HCT116 (cell line): ENCODE data around the gene MBP. TPM values are rescaled to one million over a fixed set of nuclear protein-coding genes. Genes with fewer than 3 reads are reported as not detected.

Experiments
- ATAC-seq: fragments of 200-7000 bp; cut with Tn5 transposase; 2 replicates; pipeline ENCODE4 v1.9.1; 2020; ENCODE audit warnings: mild to moderate bottlenecking, moderate library complexity
- BruUV-seq: library from RNA; stranded (reverse); fragments of 400-500 nt; replicated peaks from 2 replicates; lab custom pipeline; 2021; lab: Mats Ljungman, UMichigan
- CTCF ChIA-PET: fragments of 300-600 bp; sonication (Branson Sonifier 250); formaldehyde crosslinking; loops from one replicate; lab custom pipeline; 2021; ENCODE audit warnings: antibody characterized with exemption; lab: Charles Lee
- POLR2A ChIA-PET: fragments of 300-600, 350-600 bp; sonication (Branson Sonifier 250); formaldehyde crosslinking; loops from one replicate; lab custom pipeline; 2021; ENCODE audit warnings: antibody characterized with exemption; lab: Charles Lee
- RAD21 ChIA-PET, 2 experiments: fragments of 300-600 bp; sonication (Branson Sonifier 250); formaldehyde crosslinking; loops; one replicate each; lab custom pipeline; 2023; ENCODE audit warnings: low total read pairs in 2 of 2; ENCODE audit not compliant: uncharacterized antibody in 2 of 2, unreplicated experiment in 2 of 2, low non-redundant PET in 1 of 2; lab: Charles Lee
- DNase-seq: peaks from one replicate; pipeline ENCODE4 v3.0.0-alpha.2; 2010; ENCODE audit warnings: low read depth, low spot score
- H2AFZ ChIP-seq: fragments of 200-600 bp; shearing (Covaris generic), sonication (generic); 2 replicates; pipeline ENCODE4 v1.6.1; 2017; ENCODE audit warnings: low read depth, mixed run types, mixed read lengths, antibody characterized with exemption, low read length; ENCODE audit not compliant: poor library complexity, severe bottlenecking
- H3K27ac ChIP-seq: 2 replicates; pipeline ENCODE4 v1.5.1; 2012; ENCODE audit warnings: low read depth, low read length
- H3K27me3 ChIP-seq: fragments of 200-600 bp; sonication (generic); 2 replicates; pipeline ENCODE4 v1.6.1; 2016; ENCODE audit warnings: mixed run types, low read length, mixed read lengths; ENCODE audit not compliant: insufficient read depth
- H3K36me3 ChIP-seq, 2 experiments: fragments of 200-500 bp in 1 of 2; fragments of 200-600 bp in 1 of 2; sonication (Bioruptor generic) in 1 of 2; sonication (generic) in 1 of 2; 2 replicates each; pipeline versions ENCODE4 v1.5.1 to v1.6.1; 2014 to 2016; ENCODE audit warnings: low read length in 2 of 2, inconsistent platforms in 1 of 2, mixed read lengths in 1 of 2, mixed run types in 1 of 2; ENCODE audit not compliant: insufficient read depth in 2 of 2, control insufficient read depth in 1 of 2
- H3K4me1 ChIP-seq, 2 experiments: fragments of 200-600 bp in 1 of 2; sonication (generic) in 1 of 2; 2 replicates each; pipeline versions ENCODE4 v1.5.1 to v1.6.1; 2012 to 2017; ENCODE audit warnings: low read length in 2 of 2, inconsistent platforms in 1 of 2, mild to moderate bottlenecking in 1 of 2, mixed read lengths in 1 of 2, mixed run types in 1 of 2, moderate library complexity in 1 of 2; ENCODE audit not compliant: insufficient read depth in 2 of 2, control insufficient read depth in 1 of 2
- H3K4me2 ChIP-seq: fragments of 200-600 bp; sonication (generic); 2 replicates; pipeline ENCODE4 v1.6.1; 2017; ENCODE audit warnings: mixed run types, low read length, mixed read lengths
- H3K4me3 ChIP-seq, 2 experiments: fragments of 200-600 bp in 1 of 2; sonication (generic) in 1 of 2; replicated peaks in 1 of 2; 2 replicates each; pipeline ENCODE4 v1.5.1; 2011 to 2016; ENCODE audit warnings: low read length in 2 of 2, control low read depth in 1 of 2, low read depth in 1 of 2, mild to moderate bottlenecking in 1 of 2, mixed read lengths in 1 of 2, mixed run types in 1 of 2
- H3K79me2 ChIP-seq: fragments of 200-600 bp; sonication (generic); 2 replicates; pipeline ENCODE4 v1.6.1; 2017; ENCODE audit warnings: mild to moderate bottlenecking, mixed run types, low read length, moderate library complexity, mixed read lengths; ENCODE audit not compliant: insufficient read depth
- H3K9ac ChIP-seq: fragments of 200-600 bp; sonication (generic); 2 replicates; pipeline ENCODE4 v1.6.1; 2016; ENCODE audit warnings: low read length, mixed read lengths
- H3K9me2 ChIP-seq: fragments of 200-600 bp; sonication (generic), shearing (Covaris generic); 2 replicates; pipeline ENCODE4 v1.6.1; 2017; ENCODE audit warnings: mixed run types, mild to moderate bottlenecking, moderate library complexity; ENCODE audit not compliant: insufficient read depth
- H3K9me3 ChIP-seq, 2 experiments: fragments of 200-500 bp in 1 of 2; fragments of 200-600 bp in 1 of 2; sonication (Bioruptor generic) in 1 of 2; sonication (generic) in 1 of 2; 2 replicates each; pipeline ENCODE4 v1.6.1; 2014 to 2017; ENCODE audit warnings: low read length in 2 of 2, mixed read lengths in 2 of 2, inconsistent platforms in 1 of 2, low read depth in 1 of 2, mild to moderate bottlenecking in 1 of 2, mixed run types in 1 of 2, moderate library complexity in 1 of 2; ENCODE audit not compliant: control insufficient read depth in 1 of 2, insufficient read depth in 1 of 2
- H4K20me1 ChIP-seq: fragments of 200-600 bp; sonication (generic), shearing (Covaris generic); 2 replicates; pipeline ENCODE4 v1.6.1; 2017; ENCODE audit warnings: mixed run types, mild to moderate bottlenecking, moderate library complexity; ENCODE audit not compliant: insufficient read depth
- CBX3 ChIP-seq: IDR thresholded peaks from 2 replicates; pipeline ENCODE4 v1.6.1; 2012; ENCODE audit warnings: low read depth
- CTCF ChIP-seq, 3 experiments: fragments of 200-600 bp in 1 of 3; sonication (generic) in 1 of 3; IDR thresholded peaks in 2 of 3; conservative IDR thresholded peaks in 1 of 3; 2 replicates each; pipeline ENCODE4 v1.5.1; 2012 to 2017; ENCODE audit warnings: low read depth in 2 of 3, low read length in 2 of 3, antibody characterized with exemption in 1 of 3, borderline replicate concordance in 1 of 3, control low read depth in 1 of 3, mild to moderate bottlenecking in 1 of 3, mixed read lengths in 1 of 3, mixed run types in 1 of 3, moderate library complexity in 1 of 3; ENCODE audit not compliant: insufficient read depth in 1 of 3
- EGR1 ChIP-seq: IDR thresholded peaks from 2 replicates; pipeline ENCODE4 v1.6.1; 2012; ENCODE audit warnings: low read depth
- EZH2 ChIP-seq: fragments of 200-600 bp; sonication (generic); IDR thresholded peaks from 2 replicates; pipeline ENCODE4 v1.6.1; 2017; ENCODE audit warnings: antibody characterized with exemption, mixed run types
- EZH2phosphoT487 ChIP-seq: fragments of 200-600 bp; IDR thresholded peaks from 2 replicates; pipeline ENCODE4 v1.6.1; 2018; ENCODE audit warnings: antibody characterized with exemption, borderline replicate concordance
- JUND ChIP-seq: IDR thresholded peaks from 2 replicates; pipeline ENCODE4 v1.6.1; 2012
- MAX ChIP-seq: IDR thresholded peaks from 2 replicates; pipeline ENCODE4 v1.6.1; 2012
- POLR2A ChIP-seq: IDR thresholded peaks from 2 replicates; pipeline ENCODE4 v1.7.0; 2011; ENCODE audit warnings: borderline replicate concordance; ENCODE audit not compliant: insufficient read depth, insufficient read length; ENCODE audit errors: extremely low read depth
- POLR2AphosphoS5 ChIP-seq: IDR thresholded peaks from 2 replicates; pipeline ENCODE4 v1.6.1; 2011; ENCODE audit warnings: mild to moderate bottlenecking, low read depth, low read length, moderate library complexity
- RAD21 ChIP-seq: IDR thresholded peaks from 2 replicates; pipeline ENCODE4 v1.6.1; 2012; ENCODE audit warnings: low read depth, mild to moderate bottlenecking
- REST ChIP-seq: IDR thresholded peaks from 2 replicates; pipeline ENCODE4 v1.6.1; 2012; ENCODE audit warnings: low read depth
- SIN3A ChIP-seq: IDR thresholded peaks from 2 replicates; pipeline ENCODE4 v1.6.1; 2012; ENCODE audit warnings: low read depth
- SP1 ChIP-seq: IDR thresholded peaks from 2 replicates; pipeline ENCODE4 v1.6.1; 2012; ENCODE audit warnings: low read depth
- SRF ChIP-seq: IDR thresholded peaks from 2 replicates; pipeline ENCODE4 v1.6.1; 2012; ENCODE audit warnings: low read depth
- TCF7L2 ChIP-seq: IDR thresholded peaks from 2 replicates; pipeline ENCODE4 v1.7.0; 2011; ENCODE audit warnings: borderline replicate concordance, inconsistent platforms; ENCODE audit not compliant: insufficient read depth, insufficient read length; ENCODE audit errors: extremely low read depth
- YY1 ChIP-seq: IDR thresholded peaks from 2 replicates; pipeline ENCODE4 v1.6.1; 2011; ENCODE audit warnings: low read length, low read depth, moderate library complexity, mild to moderate bottlenecking; ENCODE audit not compliant: insufficient replicate concordance; ENCODE audit errors: extremely low read depth
- ZBTB33 ChIP-seq: IDR thresholded peaks from 2 replicates; pipeline ENCODE4 v1.6.1; 2011; ENCODE audit warnings: mild to moderate bottlenecking, low read length, moderate library complexity; ENCODE audit not compliant: insufficient replicate concordance; ENCODE audit errors: extremely low read depth
- ZFX ChIP-seq: fragments of 450-650 bp; IDR thresholded peaks from 2 replicates; pipeline ENCODE4 v1.6.1; 2017
- ZNF274 ChIP-seq: fragments of 200-500 bp; sonication (Bioruptor generic); IDR thresholded peaks from 2 replicates; pipeline ENCODE4 v1.6.1; 2014; ENCODE audit warnings: mild to moderate bottlenecking, low read depth, low read length, inconsistent platforms
- intact Hi-C: fragments of 100-400 bp; cut with micrococcal nuclease; formaldehyde crosslinking; loops from 2 replicates; pipeline ENCODE4 v1.10.0; 2022
- total RNA-seq: library from RNA; stranded (reverse); gene quantifications from one replicate; pipeline ENCODE4 v1.2.1, GENCODE V29; 2021; ENCODE audit not compliant: unreplicated experiment

The MBP gene
- total RNA-seq, 1 experiment from 2014 or later = 34.9 TPM

GRCh38 chr18:77054606-77055428 is 77.8 kb downstream of the MBP start:
- Histone ChIP-seq H3K36me3 (no peaks in the 10 kb centered on the region), H3K9me3 (no peaks in the 10 kb centered on the region), H3K9ac (no peak overlapping the region), H3K9me2 (no peaks in the 10 kb centered on the region), H3K4me2 (no peak overlapping the region), H2AFZ (no peak overlapping the region), H3K4me3 (no peak overlapping the region), H3K4me1 (peaks cover 0 to 5% of the 10 kb centered on the region in 2 experiments; a peak in 1 of 4 replicates), H3K27me3 (no peaks in the 10 kb centered on the region), H3K79me2 (peaks cover 16% of the 10 kb centered on the region; the same call in 1 of the 2 replicates), H4K20me1 (no peaks in the 10 kb centered on the region), H3K27ac (no peak overlapping the region)
- RAD21 ChIA-PET = no interaction called here
- DNase-seq = no peak
- intact Hi-C loops = loop anchor here (10.0 kb wide), 1 partner anchor 50 kb away; no protein-coding TSS in a partner anchor
- CTCF ChIA-PET = no interaction called here
- ATAC-seq = no peak
- TF ChIP-seq POLR2AphosphoS5 = no peak
- TF ChIP-seq REST = no peak
- no peak for TF ChIP-seq SP1
- no peak for TF ChIP-seq CBX3
- no peak for TF ChIP-seq TCF7L2
- TF ChIP-seq ZFX = no peak
- TF ChIP-seq SRF = no peak
- no peak for TF ChIP-seq POLR2A
- TF ChIP-seq EZH2 = no peak
- no peak for TF ChIP-seq JUND
- TF ChIP-seq ZBTB33 = no peak
- no peak for TF ChIP-seq EGR1
- TF ChIP-seq EZH2phosphoT487 = no peak
- no peak for TF ChIP-seq RAD21
- no peak for TF ChIP-seq SIN3A
- no peak for TF ChIP-seq MAX
- TF ChIP-seq ZNF274 = no peak
- TF ChIP-seq CTCF (IDR thresholded peaks at IDR 0.05 in 2 of 3, conservative IDR thresholded peaks at IDR 0.05 in 1 of 3; ENCODE audit: borderline replicate concordance in 1 of 3, insufficient read depth in 1 of 3, low read depth in 2 of 3, low read length in 2 of 3) = no peak
- TF ChIP-seq YY1 = no peak
- no TSS peak for BruUV-seq
- POLR2A ChIA-PET = no interaction called here
